NCI-H146 treated with DMSO at 0.1 percent for 48 hours (cell line): ENCODE measurements around the gene ZBTB9.

Experiments used
- DNase-seq: peaks from one replicate; lab custom pipeline; 2025; ENCODE audit not compliant: unreplicated experiment; lab: John Stamatoyannopoulos, UW

The ZBTB9 gene

GRCh38 chr6:33433001-33433543, 21.3 kb upstream of the ZBTB9 start:
- DNase-seq = no peak

GRCh38 chr6:33433544-33434191, 20.7 kb upstream of the ZBTB9 start:
- no peak for DNase-seq

- DNase-seq = no peak
These were observed 19.4 kb upstream of the ZBTB9 start for GRCh38 chr6:33434961-33435360.

- no peak for DNase-seq
These were observed 16.7 kb upstream of the ZBTB9 start for GRCh38 chr6:33437666-33438065.

GRCh38 chr6:33438978-33439594, 15.3 kb upstream of the ZBTB9 start:
- DNase-seq = no peak

GRCh38 chr6:33439956-33440648, 14.3 kb upstream of the ZBTB9 start:
- no peak for DNase-seq

GRCh38 chr6:33440649-33441309, 13.6 kb upstream of the ZBTB9 start:
- DNase-seq = no peak

GRCh38 chr6:33441457-33441856, 12.9 kb upstream of the ZBTB9 start:
- no peak for DNase-seq

GRCh38 chr6:33442283-33442682, 12.1 kb upstream of the ZBTB9 start:
- DNase-seq = no peak

GRCh38 chr6:33443025-33443424, 11.4 kb upstream of the ZBTB9 start:
- DNase-seq = no peak

GRCh38 chr6:33443619-33444504, 10.5 kb upstream of the ZBTB9 start:
- no peak for DNase-seq

- no peak for DNase-seq
These were observed 9.2 kb upstream of the ZBTB9 start for GRCh38 chr6:33445119-33445603.

GRCh38 chr6:33446356-33446755, 8.0 kb upstream of the ZBTB9 start:
- no peak for DNase-seq

GRCh38 chr6:33450434-33450833, 3.9 kb upstream of the ZBTB9 start:
- DNase-seq = no peak

GRCh38 chr6:33451606-33452005, 2.8 kb upstream of the ZBTB9 start:
- DNase-seq = no peak

- no peak for DNase-seq
These were observed 1.9 kb upstream of the ZBTB9 start for GRCh38 chr6:33452496-33452895.

GRCh38 chr6:33453393-33454008, 875 bp upstream of the ZBTB9 start:
- DNase-seq = no peak

- no peak for DNase-seq
These were observed 675 bp downstream of the ZBTB9 start for GRCh38 chr6:33455051-33455450.

GRCh38 chr6:33456156-33456555, 1.8 kb downstream of the ZBTB9 start:
- DNase-seq = no peak

- no peak for DNase-seq
These were observed 4.3 kb downstream of the ZBTB9 start for GRCh38 chr6:33458676-33459075.
